ENCODE data around the gene ITGB8. TPM values are rescaled to one million over a fixed set of nuclear protein-coding genes. Genes with fewer than 3 reads are reported as not detected.
A peak's percentile ranks its signal among the peaks of the same experiment; 100 is the strongest.

The ITGB8 gene
- total RNA-seq, 1 donor from 2014 or later: 19.0 TPM

DNA sequence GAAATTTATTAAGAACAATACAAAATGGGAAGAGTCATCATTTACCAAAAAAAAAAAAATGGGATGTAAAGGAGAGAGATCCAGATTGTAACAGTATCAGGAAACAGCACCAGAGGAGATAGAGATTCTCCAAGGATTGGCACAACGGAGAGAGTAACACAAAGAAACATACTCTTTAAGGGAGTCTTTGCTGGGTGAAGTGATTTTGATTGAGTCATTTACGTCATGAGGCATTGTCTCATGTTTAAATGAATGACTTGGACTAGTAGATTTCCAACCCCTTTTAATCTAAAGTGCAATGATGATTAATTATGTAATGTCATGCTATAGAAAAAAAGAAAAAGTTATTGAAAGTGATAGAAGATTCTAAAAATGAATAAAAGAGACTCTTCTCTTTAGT is 68.8 kb downstream of the ITGB8 start:
- no peak for DNase-seq
- Mint-ChIP-seq H3K27ac (ENCODE audit: unreplicated experiment) (no peak overlapping the region), H3K36me3 (ENCODE audit: unreplicated experiment) (no peaks in the 10 kb centered on the region), H3K4me3 (ENCODE audit: unreplicated experiment) (no peak overlapping the region), H3K27me3 (ENCODE audit: unreplicated experiment) (peaks cover 3% of the 10 kb centered on the region), H3K4me1 (ENCODE audit: low read depth, unreplicated experiment) (peaks cover 23% of the 10 kb centered on the region), H3K9me3 (ENCODE audit: unreplicated experiment) (peaks cover 4% of the 10 kb centered on the region)
- TF ChIP-seq, protein P1, sequence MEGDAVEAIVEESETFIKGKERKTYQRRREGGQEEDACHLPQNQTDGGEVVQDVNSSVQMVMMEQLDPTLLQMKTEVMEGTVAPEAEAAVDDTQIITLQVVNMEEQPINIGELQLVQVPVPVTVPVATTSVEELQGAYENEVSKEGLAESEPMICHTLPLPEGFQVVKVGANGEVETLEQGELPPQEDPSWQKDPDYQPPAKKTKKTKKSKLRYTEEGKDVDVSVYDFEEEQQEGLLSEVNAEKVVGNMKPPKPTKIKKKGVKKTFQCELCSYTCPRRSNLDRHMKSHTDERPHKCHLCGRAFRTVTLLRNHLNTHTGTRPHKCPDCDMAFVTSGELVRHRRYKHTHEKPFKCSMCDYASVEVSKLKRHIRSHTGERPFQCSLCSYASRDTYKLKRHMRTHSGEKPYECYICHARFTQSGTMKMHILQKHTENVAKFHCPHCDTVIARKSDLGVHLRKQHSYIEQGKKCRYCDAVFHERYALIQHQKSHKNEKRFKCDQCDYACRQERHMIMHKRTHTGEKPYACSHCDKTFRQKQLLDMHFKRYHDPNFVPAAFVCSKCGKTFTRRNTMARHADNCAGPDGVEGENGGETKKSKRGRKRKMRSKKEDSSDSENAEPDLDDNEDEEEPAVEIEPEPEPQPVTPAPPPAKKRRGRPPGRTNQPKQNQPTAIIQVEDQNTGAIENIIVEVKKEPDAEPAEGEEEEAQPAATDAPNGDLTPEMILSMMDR (IDR thresholded peaks at IDR 0.05; ENCODE audit: partially characterized antibody, unreplicated experiment): no peak

DNA sequence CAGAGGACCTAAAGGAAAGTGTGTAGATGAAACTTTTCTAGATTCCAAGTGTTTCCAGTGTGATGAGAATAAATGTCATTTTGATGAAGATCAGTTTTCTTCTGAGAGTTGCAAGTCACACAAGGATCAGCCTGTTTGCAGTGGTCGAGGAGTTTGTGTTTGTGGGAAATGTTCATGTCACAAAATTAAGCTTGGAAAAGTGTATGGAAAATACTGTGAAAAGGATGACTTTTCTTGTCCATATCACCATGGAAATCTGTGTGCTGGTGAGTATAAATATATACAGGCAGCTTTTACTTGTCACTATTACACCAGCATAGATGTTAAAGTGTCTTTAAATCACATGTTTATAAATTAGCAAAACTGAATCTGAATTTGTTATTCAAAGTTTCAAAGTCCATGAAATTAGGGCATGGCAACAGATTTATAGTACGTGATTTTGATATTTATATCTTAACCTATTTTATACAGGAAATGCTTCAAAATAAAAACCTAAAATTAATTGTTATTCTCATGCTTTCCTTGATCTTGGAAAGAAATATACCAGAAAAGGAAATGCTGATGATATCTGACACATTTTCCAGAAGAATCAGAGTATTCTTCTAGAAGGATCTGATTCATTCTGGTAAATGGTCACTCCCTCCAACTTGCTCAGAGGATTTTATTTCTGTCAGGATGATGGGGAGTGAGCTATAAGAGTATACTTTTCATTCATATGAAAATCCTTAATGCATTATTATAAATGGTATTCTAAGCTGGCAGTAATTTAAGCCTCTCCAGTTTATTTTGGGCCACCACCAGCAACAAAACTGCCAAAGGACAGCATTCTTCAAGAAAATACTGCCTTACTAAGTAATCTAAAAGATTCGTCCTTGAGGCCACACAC is 71.4 kb downstream of the ITGB8 start:
- H3K36me3 Mint-ChIP-seq (ENCODE audit: unreplicated experiment): no peaks in the 10 kb centered on the region
- peaks cover 4% of the 10 kb centered on the region for H3K9me3 Mint-ChIP-seq (ENCODE audit: unreplicated experiment)
- no peak for DNase-seq
- peak overlapping the region; percentile 95 for H3K27ac Mint-ChIP-seq (ENCODE audit: unreplicated experiment)
- H3K4me3 Mint-ChIP-seq (ENCODE audit: unreplicated experiment): no peak overlapping the region
- H3K27me3 Mint-ChIP-seq (ENCODE audit: unreplicated experiment): peaks cover 3% of the 10 kb centered on the region
- peaks cover 23% of the 10 kb centered on the region for H3K4me1 Mint-ChIP-seq (ENCODE audit: low read depth, unreplicated experiment)
- TF ChIP-seq, protein P1 (IDR thresholded peaks at IDR 0.05; ENCODE audit: partially characterized antibody, unreplicated experiment): no peak

DNA sequence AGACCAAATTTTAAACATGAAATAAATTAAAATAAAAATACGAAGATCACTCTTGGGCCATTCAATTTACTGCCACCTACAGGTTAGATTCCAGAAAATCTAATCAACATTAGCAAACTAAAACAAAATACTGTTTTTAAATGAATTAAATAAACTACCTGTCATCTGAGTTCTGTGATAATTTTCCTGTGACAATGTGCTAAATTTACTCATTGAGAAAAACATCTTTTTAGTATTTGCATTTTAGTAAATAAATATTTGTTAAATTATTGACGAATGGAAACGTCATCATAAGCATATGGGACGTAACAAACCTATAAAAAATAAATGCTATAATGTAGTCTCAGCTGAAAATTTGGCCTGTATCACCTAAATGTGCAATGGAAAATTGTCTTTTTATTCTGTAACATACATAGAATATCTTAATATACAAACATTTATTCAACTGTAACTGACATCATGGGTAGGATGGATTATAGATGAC is 72.1 kb downstream of the ITGB8 start:
- TF ChIP-seq, protein P1 (IDR thresholded peaks at IDR 0.05; ENCODE audit: partially characterized antibody, unreplicated experiment): peak; percentile 47
- DNase-seq: no peak
- Mint-ChIP-seq H3K4me3 (ENCODE audit: unreplicated experiment) (peak overlapping the region; percentile 64), H3K36me3 (ENCODE audit: unreplicated experiment) (no peaks in the 10 kb centered on the region), H3K27ac (ENCODE audit: unreplicated experiment) (peak overlapping the region; percentile 95), H3K4me1 (ENCODE audit: low read depth, unreplicated experiment) (peaks cover 25% of the 10 kb centered on the region), H3K27me3 (ENCODE audit: unreplicated experiment) (peaks cover 3% of the 10 kb centered on the region), H3K9me3 (ENCODE audit: unreplicated experiment) (peaks cover 4% of the 10 kb centered on the region)

DNA sequence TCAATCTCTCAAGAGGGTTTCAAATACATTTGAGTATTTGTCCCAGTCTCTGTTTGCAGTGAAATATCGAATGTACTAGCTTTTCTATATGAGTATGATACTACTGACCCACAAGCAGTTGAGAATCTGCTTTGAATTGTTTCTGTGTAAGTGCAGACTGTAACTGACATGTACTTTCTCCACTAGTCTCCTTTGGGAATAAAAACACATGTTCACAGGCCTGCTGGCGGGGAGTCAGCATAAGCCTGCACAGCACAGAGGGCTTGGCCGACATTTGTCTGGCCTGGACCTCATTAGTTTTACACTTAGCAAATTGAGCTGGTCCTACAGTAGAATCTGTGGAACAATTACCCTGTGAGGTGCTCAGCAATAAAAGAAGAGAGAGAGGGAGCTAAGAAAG is 72.6 kb downstream of the ITGB8 start:
- Mint-ChIP-seq H3K27me3 (ENCODE audit: unreplicated experiment) (peaks cover 3% of the 10 kb centered on the region), H3K36me3 (ENCODE audit: unreplicated experiment) (no peaks in the 10 kb centered on the region), H3K9me3 (ENCODE audit: unreplicated experiment) (peaks cover 4% of the 10 kb centered on the region), H3K4me3 (ENCODE audit: unreplicated experiment) (peak overlapping the region; percentile 64), H3K27ac (ENCODE audit: unreplicated experiment) (peak overlapping the region; percentile 95), H3K4me1 (ENCODE audit: low read depth, unreplicated experiment) (peaks cover 26% of the 10 kb centered on the region)
- DNase-seq: peak; percentile 69
- TF ChIP-seq, protein P1 (IDR thresholded peaks at IDR 0.05; ENCODE audit: partially characterized antibody, unreplicated experiment): no peak

DNA sequence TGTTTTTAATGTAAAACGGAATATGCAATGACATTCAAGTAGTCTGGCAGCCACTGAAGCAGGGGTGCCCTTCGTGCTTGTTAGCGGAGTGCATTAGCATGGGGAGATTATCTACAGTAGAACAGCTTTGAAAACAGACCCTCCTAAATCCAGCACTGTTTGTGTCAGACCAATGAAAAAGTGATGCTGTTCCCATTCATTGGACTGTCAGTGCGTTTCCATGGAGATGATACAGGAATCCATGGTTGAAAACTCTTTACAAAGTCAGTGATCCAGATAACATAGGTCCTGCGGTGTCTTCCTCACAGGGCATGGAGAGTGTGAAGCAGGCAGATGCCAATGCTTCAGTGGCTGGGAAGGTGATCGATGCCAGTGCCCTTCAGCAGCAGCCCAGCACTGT is 73.6 kb downstream of the ITGB8 start:
- Mint-ChIP-seq H3K27ac (ENCODE audit: unreplicated experiment) (peak overlapping the region; percentile 95), H3K4me3 (ENCODE audit: unreplicated experiment) (no peak overlapping the region), H3K36me3 (ENCODE audit: unreplicated experiment) (no peaks in the 10 kb centered on the region), H3K4me1 (ENCODE audit: low read depth, unreplicated experiment) (peaks cover 26% of the 10 kb centered on the region), H3K9me3 (ENCODE audit: unreplicated experiment) (peaks cover 4% of the 10 kb centered on the region), H3K27me3 (ENCODE audit: unreplicated experiment) (peaks cover 3% of the 10 kb centered on the region)
- no peak for DNase-seq
- TF ChIP-seq, protein P1 (IDR thresholded peaks at IDR 0.05; ENCODE audit: partially characterized antibody, unreplicated experiment): no peak

All from glutamatergic neuron (in vitro differentiated cells).